AG09319 (cell line): ENCODE measurements around the gene KCNK4.

Experiments used
- DNase-seq: peaks from one replicate; pipeline ENCODE4 v3.0.0-alpha.2; 2010; ENCODE audit warnings: low read depth; ENCODE audit errors: extremely low read depth
- TF ChIP-seq, protein P1 (sequence below): IDR thresholded peaks from 2 replicates; pipeline ENCODE4 v1.5.1; 2011; ENCODE audit warnings: low read depth, mild to moderate bottlenecking, inconsistent platforms, low read length, moderate library complexity

The KCNK4 gene

DNA sequence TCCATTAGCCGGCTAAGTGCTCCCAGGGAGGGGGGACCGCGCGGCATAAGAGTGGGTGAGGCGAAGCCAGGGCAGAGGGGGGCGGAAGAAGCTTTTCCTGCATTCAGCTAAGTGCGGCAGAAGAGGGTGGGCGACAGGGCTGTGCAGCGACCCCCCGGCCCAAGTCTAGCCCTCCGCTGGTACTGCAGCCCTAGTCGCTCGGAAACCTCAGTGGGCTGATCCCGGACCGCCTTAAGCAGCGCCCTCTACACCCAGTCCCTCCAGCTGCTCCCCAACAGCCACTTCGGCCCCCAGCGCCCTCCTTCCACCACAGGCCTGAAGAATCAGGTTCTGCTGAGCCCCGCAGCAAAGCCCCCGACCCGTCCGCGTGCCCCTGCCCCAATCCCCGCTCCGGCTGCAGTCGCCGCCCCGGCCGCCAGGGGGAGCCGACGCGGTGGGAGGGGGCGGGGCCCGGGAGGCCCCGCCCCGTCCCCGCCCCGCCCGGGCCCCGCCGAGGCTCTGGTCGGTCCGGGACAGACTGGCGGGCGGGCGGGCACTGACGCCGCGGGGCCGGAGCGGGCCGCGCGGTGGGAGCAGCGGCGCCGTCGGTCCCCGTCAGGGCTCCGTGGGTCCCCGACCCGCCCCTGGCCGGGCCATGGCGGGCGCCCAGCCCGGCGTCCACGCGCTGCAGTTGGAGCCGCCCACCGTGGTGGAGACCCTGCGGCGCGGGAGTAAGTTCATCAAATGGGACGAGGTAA, 39.9 kb upstream of the KCNK4 start, which contains the start of gene PLCB3:
PLCB3 (plus strand) TSS at position 515 of the 737 bp plus-strand sequence; CDS start at position 635, 120 bp downstream.
- TF ChIP-seq, protein P1, sequence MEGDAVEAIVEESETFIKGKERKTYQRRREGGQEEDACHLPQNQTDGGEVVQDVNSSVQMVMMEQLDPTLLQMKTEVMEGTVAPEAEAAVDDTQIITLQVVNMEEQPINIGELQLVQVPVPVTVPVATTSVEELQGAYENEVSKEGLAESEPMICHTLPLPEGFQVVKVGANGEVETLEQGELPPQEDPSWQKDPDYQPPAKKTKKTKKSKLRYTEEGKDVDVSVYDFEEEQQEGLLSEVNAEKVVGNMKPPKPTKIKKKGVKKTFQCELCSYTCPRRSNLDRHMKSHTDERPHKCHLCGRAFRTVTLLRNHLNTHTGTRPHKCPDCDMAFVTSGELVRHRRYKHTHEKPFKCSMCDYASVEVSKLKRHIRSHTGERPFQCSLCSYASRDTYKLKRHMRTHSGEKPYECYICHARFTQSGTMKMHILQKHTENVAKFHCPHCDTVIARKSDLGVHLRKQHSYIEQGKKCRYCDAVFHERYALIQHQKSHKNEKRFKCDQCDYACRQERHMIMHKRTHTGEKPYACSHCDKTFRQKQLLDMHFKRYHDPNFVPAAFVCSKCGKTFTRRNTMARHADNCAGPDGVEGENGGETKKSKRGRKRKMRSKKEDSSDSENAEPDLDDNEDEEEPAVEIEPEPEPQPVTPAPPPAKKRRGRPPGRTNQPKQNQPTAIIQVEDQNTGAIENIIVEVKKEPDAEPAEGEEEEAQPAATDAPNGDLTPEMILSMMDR = peak; percentile 40
- DNase-seq = no peak

- TF ChIP-seq, protein P1 = no peak
- no peak for DNase-seq
These were observed 39.4 kb upstream of the KCNK4 start for GRCh38 chr11:64251753-64252002.

- no peak for DNase-seq
- TF ChIP-seq, protein P1 = peak; percentile 36
These were observed 38.9 kb upstream of the KCNK4 start for GRCh38 chr11:64252003-64252872.

DNA sequence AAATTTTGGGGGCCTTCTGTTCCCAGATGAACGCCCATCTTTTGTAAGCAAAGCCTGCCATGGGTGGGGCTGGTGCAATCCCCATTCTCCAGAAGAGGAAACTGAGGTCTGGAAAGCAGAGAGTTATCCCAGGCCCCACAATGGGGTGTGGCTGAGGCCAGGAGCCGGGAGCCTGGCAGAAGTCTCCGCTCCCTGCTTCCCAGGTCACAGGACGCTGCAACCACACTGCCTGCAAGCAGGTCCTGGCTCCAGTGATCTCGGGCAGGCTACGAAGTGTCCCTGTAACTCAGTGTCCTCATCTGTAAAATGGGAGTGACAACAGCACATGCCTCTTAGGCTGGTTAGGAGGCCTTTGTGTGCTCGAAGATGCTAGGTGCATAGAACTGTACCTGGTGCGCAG, 38.1 kb upstream of the KCNK4 start:
- TF ChIP-seq, protein P1 = no peak
- DNase-seq = no peak

DNA sequence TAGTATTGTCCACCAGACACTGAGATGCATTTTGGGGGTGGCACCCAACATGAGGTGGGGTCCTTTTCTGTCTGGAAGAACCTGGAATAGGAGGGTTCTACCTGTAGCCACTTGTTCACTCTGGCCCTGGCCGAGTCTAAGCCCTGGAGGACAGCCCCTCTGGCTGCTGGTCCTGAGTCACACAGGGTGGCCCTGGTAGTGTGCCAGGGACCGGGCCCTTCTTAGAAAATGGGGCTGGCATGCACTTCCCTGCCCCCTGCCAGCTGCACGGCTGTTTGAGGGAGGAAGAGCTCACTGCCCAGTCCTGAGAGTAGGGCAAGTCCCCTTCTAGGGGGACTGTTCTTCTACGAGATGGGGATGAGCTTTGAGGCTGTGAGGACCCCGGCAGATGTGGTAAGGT, 37.6 kb upstream of the KCNK4 start:
- no peak for DNase-seq
- TF ChIP-seq, protein P1 = no peak

DNA sequence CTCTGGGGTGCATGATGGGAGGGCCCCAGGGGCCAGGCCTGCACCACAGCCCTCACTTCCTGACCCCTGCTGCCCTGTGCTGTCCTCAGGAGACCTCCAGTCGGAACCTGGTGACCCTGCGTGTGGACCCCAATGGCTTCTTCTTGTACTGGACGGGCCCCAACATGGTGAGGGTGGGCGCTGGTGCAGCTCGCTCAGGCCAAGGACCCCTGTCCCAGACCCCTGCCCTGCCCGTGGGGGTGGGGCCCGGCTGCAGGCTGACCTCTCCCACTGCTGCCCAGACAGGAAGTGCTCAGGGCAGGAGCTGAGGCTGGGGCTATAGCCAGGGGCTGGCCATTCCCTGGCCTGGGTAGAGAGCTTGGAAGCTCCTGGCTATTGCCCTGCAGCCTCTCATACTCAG, 36.8 kb upstream of the KCNK4 start:
- TF ChIP-seq, protein P1 = no peak
- DNase-seq = no peak
